NCI-H526 treated with DMSO at 0.1 percent for 48 hours (cell line): ENCODE data around the gene PTPN7.
"Not testable (repeated sequence)": the region's sequence is repeated elsewhere in the genome, so short reads cannot be mapped to it uniquely, and the experiment has no call there.

ENCODE experiments used
- DNase-seq: peaks from one replicate; lab custom pipeline; 2025; lab: John Stamatoyannopoulos, UW

PTPN7 gene

GRCh38 chr1:202167054-202167453 is 6.7 kb upstream of the PTPN7 start:
- DNase-seq, result not testable (repeated sequence)

GRCh38 chr1:202165942-202166843 is 5.8 kb upstream of the PTPN7 start:
- no peak for DNase-seq

GRCh38 chr1:202165267-202165941 is 5.0 kb upstream of the PTPN7 start:
- DNase-seq, result no peak

GRCh38 chr1:202164271-202165037 is 4.1 kb upstream of the PTPN7 start:
- DNase-seq, result no peak

GRCh38 chr1:202163281-202164270 is 3.2 kb upstream of the PTPN7 start:
- no peak for DNase-seq

- no peak for DNase-seq
These were observed 2.2 kb upstream of the PTPN7 start for GRCh38 chr1:202162418-202163280.

- no peak for DNase-seq
These were observed 1.6 kb upstream of the PTPN7 start for GRCh38 chr1:202162047-202162417.

GRCh38 chr1:202161151-202162046 is 997 bp upstream of the PTPN7 start:
- no peak for DNase-seq

- no peak for DNase-seq
These were observed 649 bp downstream of the PTPN7 start for GRCh38 chr1:202159534-202160371.

GRCh38 chr1:202158810-202159533 is 1.4 kb downstream of the PTPN7 start:
- DNase-seq, result peak; percentile 80

- no peak for DNase-seq
These were observed 2.5 kb downstream of the PTPN7 start for GRCh38 chr1:202157945-202158344.

GRCh38 chr1:202156590-202156989 is 3.8 kb downstream of the PTPN7 start:
- DNase-seq, result no peak

GRCh38 chr1:202155478-202156021 is 4.9 kb downstream of the PTPN7 start:
- DNase-seq, result no peak

GRCh38 chr1:202154766-202155477 is 5.5 kb downstream of the PTPN7 start:
- peak; percentile 39 for DNase-seq

GRCh38 chr1:202154148-202154765 is 6.1 kb downstream of the PTPN7 start:
- no peak for DNase-seq

- no peak for DNase-seq
These were observed 7.1 kb downstream of the PTPN7 start for GRCh38 chr1:202153284-202153683.
